CD4-positive, alpha-beta T cell treated with Interleukin-21 for 1 hour (primary cell): ENCODE results near the gene IDH3G.

Experiments
- DNase-seq: peaks from one replicate; pipeline ENCODE4 v3.0.0-alpha.2; 2020

The IDH3G gene

GRCh38 chrX:153784325-153784967, 9.7 kb downstream of the IDH3G start:
- no peak for DNase-seq

- DNase-seq: no peak
Observed at GRCh38 chrX:153783378-153784013, 10.7 kb downstream of the IDH3G start.

DNA sequence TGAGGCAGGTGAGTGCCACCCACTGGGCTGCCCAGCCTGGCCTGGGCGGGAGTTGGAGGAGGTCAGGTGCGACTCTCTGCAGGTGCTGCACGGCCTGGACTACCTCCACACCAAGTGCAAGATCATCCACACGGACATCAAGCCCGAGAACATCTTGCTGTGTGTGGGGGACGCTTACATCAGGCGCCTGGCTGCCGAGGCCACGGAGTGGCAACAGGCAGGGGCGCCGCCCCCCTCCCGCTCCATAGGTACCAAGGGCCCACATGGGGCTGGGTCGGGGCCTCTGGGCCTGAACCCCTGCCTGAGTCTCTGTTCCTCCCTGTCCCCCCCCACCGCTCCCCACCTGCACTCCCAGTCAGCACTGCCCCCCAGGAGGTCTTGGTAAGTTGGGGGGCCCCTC, 11.3 kb downstream of the IDH3G start:
- no peak for DNase-seq

- DNase-seq: no peak
Observed at GRCh38 chrX:153782313-153782712, 11.9 kb downstream of the IDH3G start.

DNA sequence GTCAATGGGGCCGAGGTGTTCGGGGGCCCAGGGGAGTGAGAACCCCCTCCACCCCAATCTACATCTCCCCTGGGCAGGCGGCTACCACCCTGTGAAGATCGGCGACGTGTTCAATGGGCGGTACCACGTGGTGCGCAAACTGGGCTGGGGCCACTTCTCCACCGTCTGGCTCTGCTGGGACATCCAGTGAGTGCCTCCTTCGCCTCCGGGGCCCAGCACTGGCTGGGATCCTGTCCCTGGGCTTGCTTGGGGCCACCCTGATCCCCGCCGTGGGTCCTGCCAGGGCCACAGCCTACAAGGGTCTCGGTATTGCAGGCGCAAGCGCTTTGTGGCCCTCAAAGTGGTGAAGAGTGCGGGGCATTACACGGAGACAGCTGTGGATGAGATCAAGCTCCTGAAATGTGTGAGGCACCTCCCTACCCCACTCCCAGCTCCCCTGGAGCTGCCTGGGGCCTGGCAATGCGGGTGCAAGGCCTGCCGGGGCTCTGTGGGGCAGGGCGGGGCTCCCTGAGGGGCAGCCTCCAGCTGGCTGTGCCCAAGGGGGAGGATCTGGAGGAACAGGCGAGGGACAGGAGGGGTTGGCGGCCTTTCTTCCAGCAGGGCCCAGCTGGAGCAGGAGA, 12.6 kb downstream of the IDH3G start:
- DNase-seq: no peak

DNA sequence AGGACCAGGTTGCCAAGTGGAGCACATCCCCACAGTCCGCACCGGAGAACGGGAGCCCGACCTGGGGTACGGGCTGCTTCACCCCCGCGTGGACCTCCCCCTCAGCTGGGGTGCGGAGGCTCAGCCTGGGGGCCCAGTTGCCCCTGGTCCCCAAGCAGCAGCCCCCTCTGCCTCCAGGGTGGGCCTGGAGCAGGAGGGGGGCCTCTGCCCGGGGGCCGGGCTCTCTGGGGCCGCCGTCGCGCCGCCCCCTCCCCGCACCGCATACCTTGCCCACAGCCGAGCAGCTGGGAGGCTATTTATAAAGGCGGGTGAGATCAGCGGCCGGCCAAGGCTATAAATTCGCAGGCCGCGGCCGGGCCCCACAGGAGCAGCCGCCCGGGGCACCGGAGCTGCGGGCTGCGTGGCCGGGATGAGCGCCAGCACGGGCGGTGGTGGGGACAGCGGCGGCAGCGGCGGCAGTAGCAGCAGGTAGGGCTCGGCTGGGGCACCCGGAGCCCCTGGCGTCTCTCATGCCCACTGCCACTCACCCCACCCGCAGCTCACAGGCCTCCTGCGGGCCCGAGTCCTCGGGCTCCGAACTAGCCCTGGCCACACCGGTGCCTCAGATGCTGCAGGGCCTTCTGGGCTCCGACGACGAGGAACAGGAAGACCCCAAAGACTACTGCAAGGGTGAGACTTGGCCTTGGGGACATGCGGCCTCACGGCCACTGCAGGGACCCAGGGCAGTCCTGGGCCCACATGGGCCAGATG, 13.3 kb downstream of the IDH3G start, which contains the start of gene SRPK3:
TSS of gene SRPK3 (plus strand) at position 364 of the 750 bp plus-strand sequence. CDS start at position 410, 46 bp downstream.
- no peak for DNase-seq

- no peak for DNase-seq
Observed at GRCh38 chrX:153779891-153780677, 14.1 kb downstream of the IDH3G start.

DNA sequence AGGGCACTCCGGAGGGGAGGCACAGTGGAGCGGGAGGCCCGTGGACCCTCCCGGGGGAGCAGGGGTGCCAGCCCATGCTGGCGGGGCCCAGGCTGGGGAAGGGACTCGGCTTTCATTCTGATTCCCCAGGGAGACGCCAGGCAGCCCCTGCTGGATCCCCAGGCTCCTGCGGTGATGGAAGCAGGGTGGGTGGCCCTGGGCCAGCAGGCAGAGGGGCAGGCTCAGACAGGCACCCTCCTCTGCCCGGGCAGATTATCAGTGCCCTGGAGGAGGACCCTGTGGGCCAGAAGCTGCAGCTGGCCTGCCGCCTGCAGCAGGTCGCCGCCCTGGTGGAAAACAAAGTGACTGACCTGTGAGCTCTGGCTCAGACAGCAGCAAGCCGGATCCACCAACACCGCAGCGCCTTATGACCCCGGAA, 15.5 kb downstream of the IDH3G start:
- no peak for DNase-seq

DNA sequence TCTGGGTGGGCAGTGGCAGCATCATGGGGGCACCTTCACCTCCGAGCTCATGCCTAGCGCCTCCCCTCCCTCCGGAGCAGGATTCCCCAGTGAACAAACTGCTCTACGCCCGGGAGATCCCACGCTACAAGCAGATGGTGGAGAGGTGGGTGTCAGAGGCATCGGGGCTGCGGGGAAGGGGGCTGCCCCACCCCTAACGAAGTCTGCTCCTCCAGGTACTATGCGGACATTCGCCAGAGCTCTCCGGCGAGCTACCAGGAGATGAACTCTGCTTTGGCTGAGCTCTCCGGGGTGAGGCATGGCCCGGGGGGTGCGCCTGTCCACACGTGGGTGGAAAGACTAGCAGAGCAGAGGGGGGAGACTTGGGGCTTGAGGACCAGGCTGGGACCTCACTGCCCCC, 16.0 kb downstream of the IDH3G start:
- no peak for DNase-seq

DNA sequence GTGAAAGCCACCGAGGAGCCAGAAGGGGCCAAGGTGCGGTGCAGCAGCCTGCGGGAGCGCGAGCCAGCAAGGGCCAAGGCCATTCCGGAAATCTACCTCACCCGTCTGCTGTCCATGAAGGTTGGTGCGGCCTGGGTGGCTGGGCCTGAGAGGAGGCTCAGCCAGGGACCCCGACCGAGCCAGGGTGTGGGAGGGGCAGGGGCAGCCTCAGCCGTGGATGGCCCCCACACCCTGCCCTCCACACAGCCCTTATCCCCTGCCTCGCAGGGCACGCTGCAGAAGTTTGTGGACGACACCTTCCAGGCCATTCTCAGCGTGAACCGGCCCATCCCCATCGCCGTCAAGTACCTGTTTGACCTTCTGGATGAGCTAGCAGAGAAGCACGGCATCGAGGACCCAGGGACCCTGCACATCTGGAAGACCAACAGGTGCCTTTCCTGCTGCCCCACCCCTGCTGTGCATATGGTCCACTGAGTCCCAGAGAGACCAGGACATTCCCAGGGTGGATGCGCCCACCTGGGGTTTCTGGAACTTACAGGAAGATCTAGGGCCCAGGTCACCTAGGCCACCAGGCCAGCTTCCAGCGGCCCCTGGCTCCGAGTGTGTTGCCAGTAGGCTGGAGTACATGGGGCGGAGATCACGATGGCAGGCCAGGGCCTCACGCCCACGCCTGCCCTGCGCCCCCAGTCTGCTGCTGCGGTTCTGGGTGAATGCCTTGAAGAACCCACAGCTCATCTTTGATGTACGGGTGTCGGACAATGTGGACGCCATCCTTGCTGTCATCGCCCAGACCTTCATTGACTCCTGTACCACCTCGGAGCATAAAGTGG, 16.7 kb downstream of the IDH3G start:
- DNase-seq: no peak

GRCh38 chrX:153776611-153777045, 17.5 kb downstream of the IDH3G start:
- no peak for DNase-seq

DNA sequence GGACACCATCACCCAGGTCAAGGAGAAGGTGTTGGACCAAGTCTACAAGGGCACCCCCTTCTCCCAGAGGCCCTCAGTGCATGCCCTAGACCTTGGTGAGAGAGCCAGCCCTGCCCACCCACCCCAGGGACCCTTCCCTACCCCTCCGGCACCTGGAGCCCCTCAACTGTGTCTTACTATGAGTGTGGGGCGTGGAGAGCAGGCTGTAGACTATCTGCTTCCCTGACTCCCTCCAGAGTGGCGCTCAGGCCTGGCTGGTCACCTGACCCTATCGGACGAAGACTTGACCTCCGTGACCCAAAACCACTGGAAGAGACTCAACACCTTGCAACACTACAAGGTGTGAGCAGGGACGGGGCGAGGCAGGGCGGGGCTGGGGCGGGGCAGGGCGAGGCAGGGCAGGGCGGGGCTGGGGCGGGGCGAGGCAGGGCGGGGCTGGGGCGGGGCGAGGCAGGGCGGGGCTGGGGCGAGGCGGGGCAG, 18.0 kb downstream of the IDH3G start:
- no peak for DNase-seq

DNA sequence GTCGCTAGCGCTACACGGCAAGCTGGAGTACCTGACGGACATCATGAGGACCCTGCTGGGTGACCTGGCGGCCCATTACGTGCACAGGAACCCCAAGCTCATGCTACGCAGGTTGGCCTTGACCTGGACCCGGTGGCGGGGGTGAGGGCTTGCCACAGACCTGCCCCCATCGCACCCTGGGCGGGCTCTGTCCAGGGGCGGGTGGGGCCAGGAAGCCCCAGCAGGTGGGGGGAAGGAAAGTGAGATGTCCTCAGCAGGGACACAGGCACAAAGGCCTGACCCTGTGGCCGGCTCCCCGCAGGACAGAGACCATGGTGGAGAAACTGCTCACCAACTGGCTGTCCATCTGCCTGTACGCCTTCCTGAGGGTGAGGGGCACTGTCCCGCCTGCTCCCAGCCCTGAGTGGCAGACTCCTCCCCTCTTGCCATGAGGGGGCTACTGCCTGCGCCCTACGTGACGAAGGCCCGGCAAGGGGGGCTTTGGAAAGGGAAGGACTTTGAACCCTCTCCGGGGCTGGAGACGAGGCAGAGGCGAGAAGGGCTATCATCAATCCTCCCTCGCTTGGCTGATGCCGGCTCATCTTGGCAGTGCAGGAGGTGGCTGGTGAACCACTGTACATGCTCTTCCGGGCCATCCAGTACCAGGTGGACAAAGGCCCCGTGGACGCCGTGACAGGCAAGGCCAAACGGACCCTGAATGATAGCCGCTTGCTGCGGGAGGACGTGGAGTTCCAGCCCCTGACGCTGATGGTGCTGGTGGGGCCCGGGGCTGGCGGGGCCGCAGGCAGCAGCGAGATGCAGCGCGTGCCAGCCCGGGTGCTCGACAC, 18.7 kb downstream of the IDH3G start:
- no peak for DNase-seq

GRCh38 chrX:153774576-153775292, 19.4 kb downstream of the IDH3G start:
- no peak for DNase-seq

GRCh38 chrX:153773741-153774575, 20.2 kb downstream of the IDH3G start:
- no peak for DNase-seq

DNA sequence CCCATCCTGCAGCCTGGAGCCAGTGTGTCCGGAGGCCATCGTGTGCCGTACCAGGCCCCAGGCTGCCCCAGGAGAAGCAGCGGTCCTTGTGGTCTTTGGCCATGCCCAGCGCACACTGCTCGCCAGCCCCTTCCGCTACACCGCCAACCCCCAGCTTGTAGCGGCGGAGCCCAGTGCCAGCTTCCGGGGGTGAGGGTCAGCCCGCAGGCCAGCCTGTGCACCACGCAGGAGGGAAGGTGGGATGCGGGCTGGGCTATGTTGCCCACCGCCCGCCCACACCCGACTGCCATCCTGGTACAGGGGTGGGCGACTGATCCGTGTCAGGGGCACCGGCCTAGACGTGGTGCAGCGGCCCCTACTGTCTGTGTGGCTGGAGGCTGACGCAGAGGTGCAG, 21.0 kb downstream of the IDH3G start:
- DNase-seq: no peak

- DNase-seq: no peak
Observed at GRCh38 chrX:153772316-153773217, 21.6 kb downstream of the IDH3G start.
